CD8-positive, alpha-beta memory T cell (primary cell): ENCODE measurements around the gene STN1. TPM values are rescaled to one million over a fixed set of nuclear protein-coding genes. Genes with fewer than 3 reads are reported as not detected.

Experiments used
- polyA plus RNA-seq: library from polyadenylated mRNA; unstranded; fragments of 300-500 nt; fragmentation: Illumina TruSeq; gene quantifications from one replicate; pipeline ENCODE4 v1.2.3, GENCODE V29; 2021
- total RNA-seq, 2 experiments: library from RNA; stranded (reverse); gene quantifications; one replicate each; pipeline ENCODE4 v1.2.3, GENCODE V29; 2021

The STN1 gene
- total and polyA plus RNA-seq, 3 experiments from 2014 or later, result 23.6 to 101 (median 24.5) TPM

Other genes starting within 250 kb of the STN1 start
- gene SH3PXD2A, start 62.6 kb downstream of the STN1 start, total RNA-seq, result 1 to 10 TPM; 7.7 to 8.0 TPM
- gene SH3PXD2A, start 62.6 kb downstream of the STN1 start, polyA plus RNA-seq, result 0.48 TPM
- gene SLK, start 49.0 kb upstream of the STN1 start, total RNA-seq, result 10 to 100 TPM; 23.7 to 24.8 TPM
- 15.8 TPM for gene SLK, start 49.0 kb upstream of the STN1 start, polyA plus RNA-seq
- gene COL17A1, start 167.7 kb upstream of the STN1 start, total RNA-seq, result not detected
- not detected for gene COL17A1, start 167.7 kb upstream of the STN1 start, polyA plus RNA-seq
- 10 to 100 TPM; 13.6 to 15.5 TPM for gene SFR1, start 204.0 kb upstream of the STN1 start, total RNA-seq
- 13.7 TPM for gene SFR1, start 204.0 kb upstream of the STN1 start, polyA plus RNA-seq